IMR-90 (cell line): Measurements from ENCODE around the gene GSTK1. TPM values are rescaled to one million over a fixed set of nuclear protein-coding genes. Genes with fewer than 3 reads are reported as not detected.

Experiments used
- ATAC-seq: fragments of 200-7000 bp; cut with Tn5 transposase; 2 replicates; pipeline ENCODE4 v1.9.1; 2020; ENCODE audit warnings: low read depth, mild to moderate bottlenecking, moderate library complexity
- BruUV-seq: library from RNA; stranded (reverse); fragments of 400-500 nt; replicated peaks from 2 replicates; lab custom pipeline; 2021; lab: Mats Ljungman, UMichigan
- CTCF ChIA-PET: fragments of 300-600 bp; formaldehyde crosslinking; extraction: SDS; loops from one replicate; lab custom pipeline; 2021; ENCODE audit warnings: antibody characterized with exemption; lab: Yijun Ruan, JAX
- POLR2A ChIA-PET: fragments of 300-600 bp; sonication (Branson Sonifier 250); formaldehyde crosslinking; loops from one replicate; lab custom pipeline; 2022; ENCODE audit warnings: antibody characterized with exemption; ENCODE audit not compliant: unreplicated experiment; lab: Charles Lee
- DNase-seq: peaks from one replicate; pipeline ENCODE4 v3.0.0; 2013
- H2AFZ ChIP-seq: replicated peaks from 2 replicates; pipeline ENCODE3; 2013; ENCODE audit warnings: low read length, mild to moderate bottlenecking; ENCODE audit not compliant: poor library complexity
- H2AK5ac ChIP-seq: 2 replicates; pipeline ENCODE4 v1.6.1; 2013; ENCODE audit warnings: low read depth, low read length, inconsistent platforms
- H2AK9ac ChIP-seq: replicated peaks from 2 replicates; pipeline ENCODE3; 2013; ENCODE audit warnings: mild to moderate bottlenecking, low read depth, low read length, moderate library complexity; ENCODE audit not compliant: poor library complexity
- H2BK120ac ChIP-seq: 2 replicates; pipeline ENCODE4 v1.6.1; 2013; ENCODE audit warnings: low read depth, low read length, inconsistent platforms
- H2BK15ac ChIP-seq: 3 replicates; pipeline ENCODE4 v1.6.1; 2013; ENCODE audit warnings: low read depth, low read length, inconsistent platforms
- H2BK20ac ChIP-seq: 2 replicates; pipeline ENCODE4 v1.6.1; 2013; ENCODE audit warnings: low read depth, mild to moderate bottlenecking, inconsistent platforms, low read length, moderate library complexity
- H2BK5ac ChIP-seq: 2 replicates; pipeline ENCODE4 v1.6.1; 2013; ENCODE audit warnings: mild to moderate bottlenecking, low read depth, low read length, inconsistent platforms; ENCODE audit not compliant: poor library complexity, severe bottlenecking
- H3K14ac ChIP-seq: replicated peaks from 2 replicates; pipeline ENCODE4 v1.6.1; 2013; ENCODE audit warnings: low read depth, low read length, inconsistent platforms
- H3K18ac ChIP-seq: 2 replicates; pipeline ENCODE4 v1.6.1; 2013; ENCODE audit warnings: low read depth, low read length, control low read depth
- H3K23ac ChIP-seq: 2 replicates; pipeline ENCODE4 v1.6.1; 2013; ENCODE audit warnings: low read depth, low read length, inconsistent platforms
- H3K27ac ChIP-seq: 2 replicates; pipeline ENCODE4 v1.5.1; 2013; ENCODE audit warnings: mild to moderate bottlenecking, control low read depth, low read length; ENCODE audit not compliant: insufficient read depth
- H3K27me3 ChIP-seq: 2 replicates; pipeline ENCODE4 v1.6.1; 2013; ENCODE audit warnings: low read length; ENCODE audit not compliant: control insufficient read depth, insufficient read depth
- H3K36me3 ChIP-seq: 2 replicates; pipeline ENCODE4 v1.6.1; 2013; ENCODE audit warnings: low read length, mixed read lengths; ENCODE audit not compliant: control insufficient read depth, insufficient read depth
- H3K4ac ChIP-seq: 2 replicates; pipeline ENCODE4 v1.6.1; 2013; ENCODE audit warnings: low read depth, low read length, inconsistent platforms
- H3K4me1 ChIP-seq: 2 replicates; pipeline ENCODE4 v1.6.1; 2013; ENCODE audit warnings: low read length, mixed read lengths; ENCODE audit not compliant: control insufficient read depth, insufficient read depth
- H3K4me2 ChIP-seq: 2 replicates; pipeline ENCODE4 v1.6.1; 2013; ENCODE audit warnings: low read depth, mild to moderate bottlenecking, control low read depth, low read length, moderate library complexity
- H3K4me3 ChIP-seq: 2 replicates; pipeline ENCODE4 v1.5.1; 2013; ENCODE audit warnings: low read depth, mild to moderate bottlenecking, control low read depth, low read length, moderate library complexity; ENCODE audit not compliant: insufficient read depth
- H3K56ac ChIP-seq: 2 replicates; pipeline ENCODE4 v1.6.1; 2013; ENCODE audit warnings: low read length, inconsistent platforms; ENCODE audit not compliant: insufficient read depth; ENCODE audit errors: extremely low read depth
- H3K79me1 ChIP-seq, 2 experiments: 2 replicates each; pipeline ENCODE4 v1.6.1; 2013; ENCODE audit warnings: low read length in 2 of 2, inconsistent platforms in 1 of 2, low read depth in 1 of 2
- H3K9ac ChIP-seq: 2 replicates; pipeline ENCODE4 v1.6.1; 2013; ENCODE audit warnings: low read depth, low read length, control low read depth
- H3K9me1 ChIP-seq: 2 replicates; pipeline ENCODE4 v1.6.1; 2013; ENCODE audit warnings: low read length, inconsistent platforms; ENCODE audit not compliant: insufficient read depth
- H3K9me3 ChIP-seq: 2 replicates; pipeline ENCODE4 v1.6.1; 2013; ENCODE audit warnings: low read length; ENCODE audit not compliant: control insufficient read depth, insufficient read depth
- H4K20me1 ChIP-seq: 2 replicates; pipeline ENCODE4 v1.6.1; 2013; ENCODE audit warnings: low read length, inconsistent platforms; ENCODE audit not compliant: insufficient read depth
- H4K5ac ChIP-seq: 2 replicates; pipeline ENCODE4 v1.6.1; 2013; ENCODE audit warnings: mild to moderate bottlenecking, low read depth, low read length, control low read depth
- H4K8ac ChIP-seq, 2 experiments: 2 replicates each; pipeline ENCODE4 v1.6.1; 2013; ENCODE audit warnings: low read depth in 2 of 2, low read length in 2 of 2, control low read depth in 1 of 2, inconsistent platforms in 1 of 2
- H4K91ac ChIP-seq: 2 replicates; pipeline ENCODE4 v1.6.1; 2013; ENCODE audit warnings: low read depth, low read length, inconsistent platforms; ENCODE audit not compliant: insufficient read depth
- SMC3 ChIP-seq: fragments of 150-350 bp; IDR thresholded peaks from 2 replicates; pipeline ENCODE4 v1.6.1; 2016; ENCODE audit warnings: low read depth, mild to moderate bottlenecking, antibody characterized with exemption, low read length, moderate library complexity
- WGBS, 2 experiments: methylation state at CpG; one replicate each; pipeline versions ENCODE4 v1.1.5 to v1.1.7; 2013; ENCODE audit warnings: missing lambda C conversion rate in 2 of 2; ENCODE audit not compliant: insufficient read length in 1 of 2; ENCODE audit errors: extremely low coverage in 2 of 2; 5-methylcytosine and 5-hydroxymethylcytosine counted together
- dilution Hi-C: fragments of 300-500 bp; cut with HindIII; formaldehyde crosslinking; loops from one replicate; pipeline ENCODE4 v1.14.3; 2018; ENCODE audit warnings: low sequenced_read_pairs; ENCODE audit not compliant: unreplicated experiment
- in situ Hi-C: fragments of 300-500 bp; cut with MboI; formaldehyde crosslinking; loops from 3 replicates; pipeline ENCODE4 v1.14.3; 2019; ENCODE audit warnings: low sequenced_read_pairs, inconsistent platforms, mixed read lengths
- intact Hi-C: fragments of 100-400 bp; cut with micrococcal nuclease; formaldehyde crosslinking; loops from 2 replicates; pipeline ENCODE4 v1.10.0; 2022
- polyA plus RNA-seq, 3 experiments: library from polyadenylated mRNA; depleted of rRNA; stranded (reverse); fragments of >200 nt; gene quantifications; 2 replicates each; pipeline ENCODE4 v1.2.3, GENCODE V29; 2012; ENCODE audit warnings: low replicate concordance in 1 of 3
- total RNA-seq: library from RNA; depleted of rRNA; stranded (reverse); fragments of >200 nt; gene quantifications from 2 replicates; pipeline ENCODE4 v1.2.3, GENCODE V29; 2012

The GSTK1 gene
- total and polyA plus RNA-seq, 2 of the 4 experiments (the other 2 are of a cell fraction) = 64.9 to 111 TPM

DNA sequence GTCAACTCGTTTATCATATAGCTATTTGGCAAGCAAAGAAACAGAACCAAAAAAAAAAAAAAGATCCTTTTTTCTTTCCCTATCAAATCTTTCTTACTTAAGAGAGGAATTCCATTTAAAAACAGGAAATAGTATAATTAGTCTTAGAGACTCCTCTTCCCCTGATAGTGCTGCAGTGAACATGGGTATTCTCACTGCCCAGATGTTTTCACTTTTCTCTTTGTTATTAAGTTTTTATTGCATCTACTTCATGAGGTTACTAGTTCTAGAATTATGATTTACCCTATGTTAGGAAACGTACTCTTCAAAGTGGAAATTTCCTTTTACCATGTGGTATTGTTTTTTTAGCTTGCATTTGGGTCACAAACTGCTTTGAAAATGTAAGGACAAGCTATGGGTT, 33.4 kb downstream of the GSTK1 start:
- Histone ChIP-seq H2AK9ac (no peak overlapping the region), H4K91ac (no peak overlapping the region), H3K23ac (peak overlapping the region; percentile 54; the same call in 1 of the 2 replicates), H3K9ac (no peak overlapping the region), H3K4ac (peak overlapping the region; percentile 59), H2BK20ac (peak overlapping the region; percentile 53; the same call in 1 of the 2 replicates), H2BK15ac (0 out of 3 replicates have a peak overlapping the region, but pooled peaks have one; percentile 81), H3K27me3 (no peaks in the 10 kb centered on the region), H3K14ac (no peak overlapping the region), H2AFZ (no peak overlapping the region), H3K9me1 (peaks cover 15% of the 10 kb centered on the region), H3K4me3 (no peak overlapping the region), H2AK5ac (no peak overlapping the region), H3K9me3 (no peaks in the 10 kb centered on the region), H3K56ac (no peak overlapping the region), H3K79me1 (peaks cover 15 to 46% of the 10 kb centered on the region in 2 experiments; a peak in 3 of 4 replicates), H3K18ac (no peak overlapping the region), H3K4me1 (peaks cover 18% of the 10 kb centered on the region), H2BK5ac (no peak overlapping the region), H4K20me1 (peaks cover 18% of the 10 kb centered on the region), H2BK120ac (peak overlapping the region; percentile 73; the same call in 1 of the 2 replicates), H4K8ac (peak overlapping the region; percentile 57 to 60; a peak in 1 of 4 replicates), H3K27ac (peak overlapping the region; percentile 59; the same call in 1 of the 2 replicates), H3K4me2 (no peak overlapping the region), H3K36me3 (peaks cover 42% of the 10 kb centered on the region), H4K5ac (no peak overlapping the region)
- POLR2A ChIA-PET = interaction anchor here (0.6 kb wide), 1 partner anchor 8 kb away, joined by 6 read pairs; no protein-coding TSS in a partner anchor
- dilution Hi-C loops = no loop called here
- CTCF ChIA-PET = interaction anchor here (0.7 kb wide), 1 partner anchor 84 kb away, joined by 3 read pairs; no protein-coding TSS in a partner anchor
- DNase-seq (no peak), ATAC-seq (no peak)
- in situ Hi-C loops = loop anchor here (5.0 kb wide), 1 partner anchor 71 kb away; no protein-coding TSS in a partner anchor
- no TSS peak for BruUV-seq
- intact Hi-C loops = no loop called here
- WGBS, 2 experiments = no CpG with 5 or more reads among the region's 2 CpGs
- TF ChIP-seq SMC3 = no peak
